NCI-H82 (cell line): ENCODE measurements around the gene HS3ST3B1.

Source experiments
- DNase-seq: peaks from one replicate; lab custom pipeline; 2025; lab: John Stamatoyannopoulos, UW

Gene HS3ST3B1

GRCh38 chr17:14355556-14355955 is 54.7 kb downstream of the HS3ST3B1 start:
- no peak for DNase-seq

- peak; percentile 98 for DNase-seq
Measured at GRCh38 chr17:14359163-14360020, 58.5 kb downstream of the HS3ST3B1 start.

GRCh38 chr17:14360856-14361255 is 60.0 kb downstream of the HS3ST3B1 start:
- DNase-seq, result no peak

- no peak for DNase-seq
Measured at GRCh38 chr17:14361470-14361869, 60.6 kb downstream of the HS3ST3B1 start.

GRCh38 chr17:14361945-14362508 is 61.1 kb downstream of the HS3ST3B1 start:
- peak; percentile 38 for DNase-seq

GRCh38 chr17:14366199-14366598 is 65.3 kb downstream of the HS3ST3B1 start:
- DNase-seq, result no peak

- no peak for DNase-seq
Measured at GRCh38 chr17:14372461-14372860, 71.6 kb downstream of the HS3ST3B1 start.

GRCh38 chr17:14372905-14373613 is 72.2 kb downstream of the HS3ST3B1 start:
- no peak for DNase-seq

- peak; percentile 31 for DNase-seq
Measured at GRCh38 chr17:14373614-14374259, 72.9 kb downstream of the HS3ST3B1 start.

GRCh38 chr17:14374268-14374667 is 73.4 kb downstream of the HS3ST3B1 start:
- no peak for DNase-seq

- DNase-seq, result no peak
Measured at GRCh38 chr17:14376666-14377065, 75.8 kb downstream of the HS3ST3B1 start.

- peak; percentile 99 for DNase-seq
Measured at GRCh38 chr17:14381606-14382005, 80.7 kb downstream of the HS3ST3B1 start.

GRCh38 chr17:14387036-14387435 is 86.2 kb downstream of the HS3ST3B1 start:
- peak; percentile 61 for DNase-seq

- no peak for DNase-seq
Measured at GRCh38 chr17:14389681-14390080, 88.8 kb downstream of the HS3ST3B1 start.

- DNase-seq, result no peak
Measured at GRCh38 chr17:14393723-14394122, 92.8 kb downstream of the HS3ST3B1 start.

GRCh38 chr17:14395255-14395654 is 94.4 kb downstream of the HS3ST3B1 start:
- no peak for DNase-seq

- DNase-seq, result peak; percentile 93
Measured at GRCh38 chr17:14396547-14396946, 95.7 kb downstream of the HS3ST3B1 start.

- DNase-seq, result no peak
Measured at GRCh38 chr17:14398766-14399165, 97.9 kb downstream of the HS3ST3B1 start.
